Brain microvascular endothelial cell (primary cell): Measurements from ENCODE around the gene ZBTB16.

Source experiments
- DNase-seq: peaks from one replicate; pipeline ENCODE4 v3.0.0-alpha.2; 2020
- H3K27ac ChIP-seq: fragments of 250-450 bp; sonication (Bioruptor Pico); 2 replicates; pipeline ENCODE4 v1.5.1; 2020; ENCODE audit warnings: mild to moderate bottlenecking, moderate library complexity
- H3K27me3 ChIP-seq: fragments of 250-450 bp; sonication (Bioruptor Pico); replicated peaks from 2 replicates; pipeline ENCODE4 v1.5.1; 2020; ENCODE audit warnings: mild to moderate bottlenecking
- H3K36me3 ChIP-seq: fragments of 250-450 bp; sonication (Bioruptor Pico); replicated peaks from 2 replicates; pipeline ENCODE4 v1.5.1; 2020; ENCODE audit warnings: mild to moderate bottlenecking
- H3K4me3 ChIP-seq: 2 replicates; pipeline ENCODE4 v1.5.1; 2011; ENCODE audit warnings: low read depth, mild to moderate bottlenecking, control low read depth, low read length, moderate library complexity
- CTCF ChIP-seq: IDR thresholded peaks from 2 replicates; pipeline ENCODE4 v1.5.1; 2011; ENCODE audit warnings: low read depth, mild to moderate bottlenecking, moderate library complexity, low read length, control low read depth, inconsistent platforms; ENCODE audit errors: missing control alignments
- in situ Hi-C: cut with HindIII; loops from 2 replicates; pipeline ENCODE4 v1.10.0; 2017; ENCODE audit warnings: low sequenced_read_pairs, low pct_ligation_motif_present

The ZBTB16 gene

GRCh38 chr11:114137838-114138237, 78.3 kb downstream of the ZBTB16 start:
- DNase-seq: no peak
- Histone ChIP-seq H3K27ac (no peak overlapping the region), H3K36me3 (no peaks in the 10 kb centered on the region), H3K27me3 (no peaks in the 10 kb centered on the region), H3K4me3 (no peak overlapping the region)
- in situ Hi-C loops: no loop called here
- TF ChIP-seq CTCF: no peak

GRCh38 chr11:114138411-114138810, 78.9 kb downstream of the ZBTB16 start:
- no peak for TF ChIP-seq CTCF
- Histone ChIP-seq H3K27ac (no peak overlapping the region), H3K27me3 (no peaks in the 10 kb centered on the region), H3K36me3 (no peaks in the 10 kb centered on the region), H3K4me3 (no peak overlapping the region)
- no peak for DNase-seq
- in situ Hi-C loops: no loop called here

- in situ Hi-C loops: no loop called here
- no peak overlapping the region for H3K27ac ChIP-seq
- H3K27me3 ChIP-seq: no peaks in the 10 kb centered on the region
- DNase-seq: no peak
- no peaks in the 10 kb centered on the region for H3K36me3 ChIP-seq
- no peak for TF ChIP-seq CTCF
- no peak overlapping the region for H3K4me3 ChIP-seq
Observed at GRCh38 chr11:114140826-114141225, 81.3 kb downstream of the ZBTB16 start.

- in situ Hi-C loops: no loop called here
- TF ChIP-seq CTCF: no peak
- H3K27me3 ChIP-seq: no peaks in the 10 kb centered on the region
- H3K4me3 ChIP-seq: no peak overlapping the region
- no peak overlapping the region for H3K27ac ChIP-seq
- H3K36me3 ChIP-seq: no peaks in the 10 kb centered on the region
- DNase-seq: no peak
Observed at GRCh38 chr11:114141863-114142580, 82.5 kb downstream of the ZBTB16 start.

- no peak for DNase-seq
- no peaks in the 10 kb centered on the region for H3K36me3 ChIP-seq
- in situ Hi-C loops: no loop called here
- H3K27ac ChIP-seq: no peak overlapping the region
- TF ChIP-seq CTCF: no peak
- no peak overlapping the region for H3K4me3 ChIP-seq
- H3K27me3 ChIP-seq: no peaks in the 10 kb centered on the region
Observed at GRCh38 chr11:114142707-114143106, 83.2 kb downstream of the ZBTB16 start.
